H1 (cell line): ENCODE measurements around the gene VCP. TPM values are rescaled to one million over a fixed set of nuclear protein-coding genes. Genes with fewer than 3 reads are reported as not detected.

Experiments
- CTCF ChIA-PET: fragments of 300-600 bp; sonication (Branson Sonifier 250); formaldehyde crosslinking; loops from one replicate; lab custom pipeline; 2021; ENCODE audit not compliant: partially characterized antibody; lab: Charles Lee
- POLR2A ChIA-PET: fragments of 300-600 bp; sonication (Branson Sonifier 250); formaldehyde crosslinking; loops from one replicate; lab custom pipeline; 2021; ENCODE audit warnings: inconsistent platforms; ENCODE audit not compliant: partially characterized antibody; lab: Charles Lee
- DNase-seq, 2 experiments: peaks; one replicate each; pipeline versions ENCODE4 v3.0.0 to v3.0.0-alpha.2; 2010 to 2022; ENCODE audit warnings: low spot score in 2 of 2, low read depth in 1 of 2, mixed read lengths in 1 of 2
- FAIRE-seq: peaks from 2 replicates; lab custom pipeline; 2011; peaks lifted over from hg19 to GRCh38; lab: Jason Lieb, UNC
- H2AFZ ChIP-seq: 2 replicates; pipeline ENCODE4 v1.8.1; 2012; ENCODE audit warnings: low read length, inconsistent platforms
- H2AK5ac ChIP-seq: 2 replicates; pipeline ENCODE4 v1.6.1; 2013; ENCODE audit warnings: low read depth, low read length
- H2BK120ac ChIP-seq: replicated peaks from 2 replicates; pipeline ENCODE3; 2013; ENCODE audit warnings: low read depth, low read length, inconsistent platforms
- H2BK12ac ChIP-seq: 2 replicates; pipeline ENCODE4 v1.6.1; 2013; ENCODE audit warnings: low read depth, low read length
- H2BK15ac ChIP-seq: 2 replicates; pipeline ENCODE4 v1.6.1; 2013; ENCODE audit warnings: low read length
- H2BK20ac ChIP-seq: 2 replicates; pipeline ENCODE4 v1.6.1; 2013; ENCODE audit warnings: low read length
- H2BK5ac ChIP-seq: 2 replicates; pipeline ENCODE4 v1.6.1; 2013; ENCODE audit warnings: low read depth, low read length
- H3K14ac ChIP-seq: 2 replicates; pipeline ENCODE4 v1.6.1; 2013; ENCODE audit warnings: inconsistent platforms; ENCODE audit not compliant: insufficient read length
- H3K18ac ChIP-seq: 2 replicates; pipeline ENCODE4 v1.6.1; 2013; ENCODE audit warnings: low read length; ENCODE audit errors: extremely low read depth
- H3K23ac ChIP-seq: 2 replicates; pipeline ENCODE4 v1.6.1; 2013; ENCODE audit warnings: inconsistent platforms; ENCODE audit not compliant: insufficient read length
- H3K23me2 ChIP-seq: 2 replicates; pipeline ENCODE4 v1.6.1; 2013; ENCODE audit warnings: low read depth, low read length
- H3K27ac ChIP-seq: 2 replicates; pipeline ENCODE4 v1.6.1; 2011; ENCODE audit warnings: low read depth, low read length, inconsistent platforms
- H3K27me3 ChIP-seq, 4 experiments: replicated peaks in 1 of 4; 1 replicate in 1 of 4; 2 replicates in 3 of 4; pipeline versions ENCODE4 v1.6.1 to v1.8.1; 2011 to 2013; ENCODE audit warnings: low read length in 3 of 4, mild to moderate bottlenecking in 3 of 4, inconsistent platforms in 2 of 4, mixed read lengths in 2 of 4, moderate library complexity in 1 of 4; ENCODE audit not compliant: control insufficient read depth in 3 of 4, insufficient read depth in 3 of 4; ENCODE audit errors: extremely low read depth in 1 of 4
- H3K36me3 ChIP-seq, 4 experiments: 2 replicates each; pipeline versions ENCODE4 v1.6.1 to v1.8.1; 2011 to 2013; ENCODE audit warnings: mild to moderate bottlenecking in 4 of 4, low read length in 3 of 4, moderate library complexity in 2 of 4, control low read depth in 1 of 4, inconsistent platforms in 1 of 4; ENCODE audit not compliant: insufficient read depth in 4 of 4, control insufficient read depth in 2 of 4
- H3K4ac ChIP-seq: replicated peaks from 2 replicates; pipeline ENCODE3; 2013; ENCODE audit warnings: low read length, low read depth, mixed read lengths, inconsistent platforms; ENCODE audit not compliant: insufficient read length
- H3K4me1 ChIP-seq, 4 experiments: replicated peaks in 1 of 4; 1 replicate in 1 of 4; 2 replicates in 3 of 4; pipeline versions ENCODE4 v1.6.1 to v1.8.1; 2011 to 2013; ENCODE audit warnings: low read length in 3 of 4, inconsistent platforms in 2 of 4, mixed read lengths in 1 of 4; ENCODE audit not compliant: insufficient read depth in 4 of 4, control insufficient read depth in 3 of 4
- H3K4me2 ChIP-seq, 2 experiments: 2 replicates each; pipeline versions ENCODE4 v1.6.1 to v1.8.1; 2011 to 2013; ENCODE audit warnings: low read depth in 2 of 2, low read length in 2 of 2, control low read depth in 1 of 2, inconsistent platforms in 1 of 2, mild to moderate bottlenecking in 1 of 2; ENCODE audit not compliant: insufficient read depth in 1 of 2
- H3K4me3 ChIP-seq, 4 experiments: fragments of 200-600, 300-600 bp in 1 of 4; sonication (generic), shearing (Covaris generic), sonication (Bioruptor Twin) in 1 of 4; 2 replicates each; pipeline versions ENCODE4 v1.5.1 to v1.8.1; 2011 to 2016; ENCODE audit warnings: low read length in 4 of 4, low read depth in 3 of 4, control low read depth in 2 of 4, inconsistent platforms in 2 of 4, mild to moderate bottlenecking in 2 of 4, mixed read lengths in 1 of 4, moderate library complexity in 1 of 4; ENCODE audit not compliant: insufficient read depth in 2 of 4; ENCODE audit errors: extremely low read depth in 1 of 4
- H3K56ac ChIP-seq: replicated peaks from 2 replicates; pipeline ENCODE3; 2013; ENCODE audit warnings: low read depth, mild to moderate bottlenecking, mixed read lengths, low read length, inconsistent platforms; ENCODE audit not compliant: insufficient read length
- H3K79me1 ChIP-seq: 2 replicates; pipeline ENCODE4 v1.6.1; 2013; ENCODE audit warnings: low read depth, low read length, control low read depth
- H3K79me2 ChIP-seq, 2 experiments: 2 replicates each; pipeline versions ENCODE4 v1.6.1 to v1.8.1; 2012 to 2013; ENCODE audit warnings: low read length in 2 of 2, mild to moderate bottlenecking in 2 of 2, inconsistent platforms in 1 of 2; ENCODE audit not compliant: insufficient read depth in 2 of 2, control insufficient read depth in 1 of 2
- H3K9ac ChIP-seq, 4 experiments: replicated peaks in 1 of 4; 1 replicate in 1 of 4; 2 replicates in 3 of 4; pipeline versions ENCODE4 v1.6.1 to v1.8.1; 2011 to 2013; ENCODE audit warnings: low read depth in 3 of 4, low read length in 3 of 4, control low read depth in 2 of 4, mild to moderate bottlenecking in 2 of 4, moderate library complexity in 2 of 4, inconsistent platforms in 1 of 4; ENCODE audit errors: extremely low read depth in 1 of 4
- H3K9me3 ChIP-seq, 2 experiments: 2 replicates each; pipeline versions ENCODE4 v1.6.1 to v1.8.1; 2012 to 2013; ENCODE audit warnings: mild to moderate bottlenecking in 2 of 2, moderate library complexity in 2 of 2, control low read depth in 1 of 2, inconsistent platforms in 1 of 2, low read depth in 1 of 2, low read length in 1 of 2, mixed read lengths in 1 of 2; ENCODE audit not compliant: insufficient read depth in 2 of 2
- H4K20me1 ChIP-seq, 2 experiments: replicated peaks in 1 of 2; 2 replicates each; pipeline versions ENCODE3 to v1.8.1; 2011 to 2013; ENCODE audit warnings: inconsistent platforms in 2 of 2, low read length in 2 of 2, mild to moderate bottlenecking in 1 of 2; ENCODE audit not compliant: insufficient read depth in 2 of 2, control insufficient read depth in 1 of 2
- H4K5ac ChIP-seq: 2 replicates; pipeline ENCODE4 v1.6.1; 2013; ENCODE audit warnings: low read length, low read depth, mixed read lengths, inconsistent platforms; ENCODE audit not compliant: insufficient read length
- H4K8ac ChIP-seq: 2 replicates; pipeline ENCODE4 v1.8.0; 2013; ENCODE audit warnings: mild to moderate bottlenecking, moderate library complexity, low read length, inconsistent platforms; ENCODE audit not compliant: insufficient read depth; ENCODE audit errors: extremely low read depth
- H4K91ac ChIP-seq: replicated peaks from 2 replicates; pipeline ENCODE3; 2013; ENCODE audit warnings: low read length, mixed read lengths, inconsistent platforms; ENCODE audit not compliant: insufficient read length
- TBP ChIP-seq: IDR thresholded peaks from 2 replicates; pipeline ENCODE4 v1.6.1; 2011; ENCODE audit warnings: low read depth, low read length, improper control_type of control experiment
- WGBS, 2 experiments: shearing (Covaris generic) in 1 of 2; methylation state at CpG; one replicate each; pipeline versions ENCODE4 v1.1.6 to v1.1.7; 2013 to 2015; ENCODE audit warnings: low lambda C conversion rate in 2 of 2, mixed read lengths in 2 of 2, inconsistent platforms in 1 of 2, low coverage in 1 of 2, missing lambda C conversion rate in 1 of 2; ENCODE audit not compliant: insufficient replicate concordance in 2 of 2, insufficient coverage in 1 of 2, insufficient read length in 1 of 2; ENCODE audit errors: extremely low coverage in 1 of 2, missing lambda C conversion rate in 1 of 2; 5-methylcytosine and 5-hydroxymethylcytosine counted together
- polyA plus RNA-seq, 7 experiments: library from polyadenylated mRNA; depleted of rRNA in 3 of 7; stranded (reverse) in 5 of 7; unstranded in 2 of 7; fragments of >200 nt in 5 of 7; fragments of 200-250 nt in 2 of 7; gene quantifications; 1 replicate in 5 of 7; 2 replicates in 1 of 7; 4 replicates in 1 of 7; pipeline versions ENCODE4 v1.2.1 to v1.2.3, GENCODE V29; 2011 to 2013; ENCODE audit warnings: missing spikeins in 2 of 7, mixed read lengths in 2 of 7
- total RNA-seq: library from RNA; stranded (reverse); fragmentation: NEBNext Ultra II Directional; extraction: Animal tissue kit (Norgen Biotek cat#: 25700); gene quantifications from 2 replicates; pipeline ENCODE4 v1.2.1, GENCODE V29; 2021

Gene VCP
- total and polyA plus RNA-seq, 2 of the 8 experiments (the other 6 are each of a cell fraction or from before 2014, with no cell fraction given): 173 to 375 TPM

- Histone ChIP-seq H3K79me2 (peaks cover 0 to 15% of the 10 kb centered on the region in 2 experiments; a peak in 2 of 4 replicates), H3K23me2 (peaks cover 15% of the 10 kb centered on the region), H3K9me3 (no peaks in the 10 kb centered on the region), H2BK20ac (no peak overlapping the region), H3K18ac (no peak overlapping the region), H3K27me3 (no peaks in the 10 kb centered on the region), H2BK12ac (no peak overlapping the region), H4K91ac (no peak overlapping the region), H4K20me1 (peaks cover 4 to 7% of the 10 kb centered on the region in 2 experiments), H3K4me2 (no peak overlapping the region), H3K4me3 (no peak overlapping the region), H3K23ac (no peak overlapping the region), H3K56ac (no peak overlapping the region), H4K5ac (no peak overlapping the region), H3K4ac (no peak overlapping the region), H2BK5ac (no peak overlapping the region), H3K36me3 (peaks cover 0 to 5% (median 3%) of the 10 kb centered on the region in 4 experiments; a peak in 5 of 8 replicates), H2AK5ac (no peak overlapping the region), H2AFZ (no peak overlapping the region), H3K79me1 (peaks cover 7% of the 10 kb centered on the region), H2BK120ac (no peak overlapping the region), H4K8ac (no peak overlapping the region), H3K9ac (no peak overlapping the region), H3K4me1 (peaks cover 0 to 22% (median 6%) of the 10 kb centered on the region in 4 experiments; a peak in 5 of 7 replicates), H3K27ac (no peak overlapping the region), H3K14ac (no peak overlapping the region), H2BK15ac (no peak overlapping the region)
- POLR2A ChIA-PET: interaction anchor here (0.6 to 17.4 kb wide), 9 partner anchors 6 to 409 kb away, joined by 3 to 440 read pairs (median 3); partner anchors contain the start of genes ATOSB, FANCG, PIGO and STOML2
- TF ChIP-seq TBP: no peak
- FAIRE-seq (no peak), DNase-seq (no peak)
- CTCF ChIA-PET: interaction anchor here (1.4 to 1.5 kb wide), 2 partner anchors 10 to 310 kb away, joined by 4 to 7 read pairs; partner anchors contain the start of gene PIGO
- 95% methylated on average over 6 of the region's 7 CpGs; no CpG with 5 or more reads in 1 of the 2 experiments for WGBS, 2 experiments
Observed at GRCh38 chr9:35106343-35106730, 33.9 kb upstream of the VCP start.
